ENCODE measurements around the gene C14orf180.

GRCh38 chr14:104557086-104557485 lies 22.5 kb upstream of the C14orf180 start:
- TF ChIP-seq CTCF (IDR thresholded peaks at IDR 0.05; ENCODE audit: low read depth, low read length), result no peak
- no peak for TF ChIP-seq POLR2A (IDR thresholded peaks at IDR 0.05; ENCODE audit: extremely low read depth, insufficient read length)
- TF ChIP-seq MAX (IDR thresholded peaks at IDR 0.05; ENCODE audit: low read depth, low read length), result no peak
- no peak for TF ChIP-seq MYC (IDR thresholded peaks at IDR 0.05; ENCODE audit: low read depth, low read length)

All from NB4 (cell line).